Colonic mucosa (tissue), 4 donors: Measurements from ENCODE around the gene SLC9A4. TPM values are rescaled to one million over a fixed set of nuclear protein-coding genes. Genes with fewer than 3 reads are reported as not detected.

Experiments used
- DNase-seq: peaks from one replicate; pipeline ENCODE4 v3.0.0-alpha.2; 2020
- H3K27ac ChIP-seq: fragments of 200-600 bp; one replicate; pipeline ENCODE4 v1.8.0; 2021
- H3K27me3 ChIP-seq: fragments of 200-600 bp; one replicate; pipeline ENCODE4 v1.8.0; 2021
- H3K36me3 ChIP-seq: fragments of 200-600 bp; one replicate; pipeline ENCODE4 v1.8.0; 2021
- H3K4me1 ChIP-seq: fragments of 200-600 bp; one replicate; pipeline ENCODE4 v1.8.0; 2021; ENCODE audit warnings: mild to moderate bottlenecking
- H3K4me3 ChIP-seq: fragments of 200-600 bp; one replicate; pipeline ENCODE4 v1.8.0; 2021
- H3K9ac ChIP-seq, 2 donors: one replicate each; pipeline ENCODE4 v1.7.0; 2013; ENCODE audit warnings: control low read depth in 2 of 2, low read depth in 2 of 2, low read length in 2 of 2
- H3K9me3 ChIP-seq: fragments of 200-600 bp; one replicate; pipeline ENCODE4 v1.8.0; 2021
- CTCF ChIP-seq: fragments of 200-600 bp; IDR thresholded peaks from one replicate; pipeline ENCODE4 v1.8.0; 2022; ENCODE audit warnings: antibody characterized with exemption, mild to moderate bottlenecking
- intact Hi-C: fragments of 100-400 bp; cut with DNase I; formaldehyde crosslinking; loops from one replicate; pipeline ENCODE4 v1.14.1; 2022
- total RNA-seq, 2 donors: library from RNA; stranded (reverse); fragmentation: NEBNext Ultra II Directional in 1 of 2; extraction: Animal tissue kit (Norgen Biotek cat#: 25700) in 1 of 2; gene quantifications; one replicate each; pipeline ENCODE4 v1.2.1, GENCODE V29; 2021
- donor health status: healthy.
- donor health status: DM: no; HTN: no; CAD: no.
- donor health status: DM: no; HTN: no; CAD: no.

SLC9A4 gene
- total RNA-seq, 2 donors from 2014 or later: 0.15 TPM; not detected in 1

- Histone ChIP-seq H3K4me3 (no peak overlapping the region), H3K4me1 (no peaks in the 10 kb centered on the region), H3K27ac (no peak overlapping the region), H3K9ac (no peak overlapping the region), H3K27me3 (no peaks in the 10 kb centered on the region), H3K36me3 (no peaks in the 10 kb centered on the region), H3K9me3 (no peaks in the 10 kb centered on the region)
- no peak for TF ChIP-seq CTCF
- intact Hi-C loops: loop anchor here (5.0 kb wide), 1 partner anchor 189 kb away; no protein-coding TSS in a partner anchor
- DNase-seq: no peak
Measured at GRCh38 chr2:102436323-102436722, 36.7 kb upstream of the SLC9A4 start.

GRCh38 chr2:102437122-102437521, 35.9 kb upstream of the SLC9A4 start:
- no peak for TF ChIP-seq CTCF
- Histone ChIP-seq H3K4me3 (no peak overlapping the region), H3K36me3 (no peaks in the 10 kb centered on the region), H3K9me3 (no peaks in the 10 kb centered on the region), H3K27me3 (no peaks in the 10 kb centered on the region), H3K4me1 (no peaks in the 10 kb centered on the region), H3K27ac (no peak overlapping the region), H3K9ac (no peak overlapping the region)
- no peak for DNase-seq
- intact Hi-C loops: loop anchor here (5.0 kb wide), 1 partner anchor 190 kb away; no protein-coding TSS in a partner anchor

GRCh38 chr2:102438111-102438510, 34.9 kb upstream of the SLC9A4 start:
- no peaks in the 10 kb centered on the region for H3K27me3 ChIP-seq
- no peak overlapping the region for H3K9ac ChIP-seq
- H3K9me3 ChIP-seq: no peaks in the 10 kb centered on the region
- no peak overlapping the region for H3K27ac ChIP-seq
- no peaks in the 10 kb centered on the region for H3K36me3 ChIP-seq
- no peak overlapping the region for H3K4me3 ChIP-seq
- no peak for TF ChIP-seq CTCF
- no peak for DNase-seq
- intact Hi-C loops: loop anchor here (5.0 kb wide), 1 partner anchor 191 kb away; no protein-coding TSS in a partner anchor
- no peaks in the 10 kb centered on the region for H3K4me1 ChIP-seq

- TF ChIP-seq CTCF: no peak
- Histone ChIP-seq H3K9ac (no peak overlapping the region), H3K36me3 (no peaks in the 10 kb centered on the region), H3K9me3 (no peaks in the 10 kb centered on the region), H3K27ac (no peak overlapping the region), H3K4me3 (no peak overlapping the region), H3K27me3 (no peaks in the 10 kb centered on the region), H3K4me1 (no peaks in the 10 kb centered on the region)
- DNase-seq: no peak
- intact Hi-C loops: loop anchor here (5.0 kb wide), 1 partner anchor 191 kb away; no protein-coding TSS in a partner anchor
Measured at GRCh38 chr2:102438578-102438977, 34.4 kb upstream of the SLC9A4 start.

- no peak for TF ChIP-seq CTCF
- Histone ChIP-seq H3K4me3 (no peak overlapping the region), H3K36me3 (no peaks in the 10 kb centered on the region), H3K9me3 (no peaks in the 10 kb centered on the region), H3K4me1 (no peaks in the 10 kb centered on the region), H3K9ac (no peak overlapping the region), H3K27me3 (no peaks in the 10 kb centered on the region), H3K27ac (no peak overlapping the region)
- DNase-seq: no peak
- intact Hi-C loops: loop anchor here (5.0 kb wide), 1 partner anchor 192 kb away; no protein-coding TSS in a partner anchor
Measured at GRCh38 chr2:102439065-102439695, 33.8 kb upstream of the SLC9A4 start.
